SW480 (cell line): ENCODE measurements around the gene GADD45A.
A peak's percentile ranks its signal among the peaks of the same experiment; 100 is the strongest.

ENCODE experiments used
- DNase-seq: peaks from one replicate; pipeline ENCODE4 v3.0.0-alpha.2; 2016; ENCODE audit warnings: low spot score

GADD45A gene

GRCh38 chr1:67689267-67690017 is 4.4 kb downstream of the GADD45A start:
- DNase-seq = no peak

DNA sequence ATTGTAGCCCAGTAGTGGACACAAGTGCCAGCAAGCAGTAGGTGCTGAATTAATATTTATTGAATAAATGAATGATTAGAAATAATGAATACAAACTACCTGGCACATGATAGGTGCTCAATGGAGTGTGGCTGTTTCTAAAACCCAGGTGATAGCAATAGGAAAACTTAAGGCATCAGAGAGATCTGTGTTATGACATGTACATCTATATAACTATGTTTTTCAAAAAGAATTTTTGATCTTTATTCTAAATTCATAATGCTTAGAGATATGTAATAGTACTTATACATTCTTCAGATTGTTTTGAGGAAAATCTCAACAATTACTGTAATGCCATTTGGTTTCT is 5.0 kb downstream of the GADD45A start:
- no peak for DNase-seq

- DNase-seq = no peak
Observed at GRCh38 chr1:67690411-67690810, 5.4 kb downstream of the GADD45A start.

DNA sequence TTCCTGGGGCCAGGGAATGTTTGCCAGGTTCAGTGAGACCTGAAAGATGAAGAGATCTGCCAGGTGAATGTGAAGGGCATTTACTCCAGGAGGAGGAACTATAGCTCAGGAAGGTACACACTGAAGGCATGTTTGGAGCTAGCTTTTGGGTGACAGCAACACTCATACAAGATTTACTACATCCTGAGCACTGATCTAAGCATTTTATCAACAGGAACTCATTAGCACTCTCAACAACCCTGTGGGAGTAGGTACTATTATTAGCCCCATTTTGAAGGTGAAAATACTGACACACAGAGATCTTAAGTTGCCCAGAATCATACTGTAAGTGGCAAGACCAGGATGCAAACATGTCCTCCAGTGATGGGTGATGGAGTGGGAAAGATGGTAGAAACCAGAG is 6.7 kb downstream of the GADD45A start:
- DNase-seq = no peak

DNA sequence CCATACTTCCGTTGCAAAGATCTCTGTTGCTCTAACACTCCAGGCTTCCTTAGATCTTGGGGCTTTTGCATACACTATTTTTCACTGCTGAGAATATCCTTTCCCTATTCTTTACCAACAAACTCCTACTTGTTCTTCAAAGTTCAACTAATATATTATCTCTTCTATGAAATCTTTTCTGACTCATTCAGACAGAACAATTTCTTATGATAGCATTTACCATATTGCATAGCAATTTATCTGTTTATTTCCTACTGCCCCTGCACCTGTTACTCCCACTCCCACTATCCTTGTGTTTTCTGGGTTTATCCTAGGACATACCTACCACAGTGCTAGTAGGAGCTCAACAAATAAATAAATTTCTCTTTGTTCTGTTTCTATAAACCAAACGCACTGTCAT is 11.0 kb downstream of the GADD45A start:
- no peak for DNase-seq

DNA sequence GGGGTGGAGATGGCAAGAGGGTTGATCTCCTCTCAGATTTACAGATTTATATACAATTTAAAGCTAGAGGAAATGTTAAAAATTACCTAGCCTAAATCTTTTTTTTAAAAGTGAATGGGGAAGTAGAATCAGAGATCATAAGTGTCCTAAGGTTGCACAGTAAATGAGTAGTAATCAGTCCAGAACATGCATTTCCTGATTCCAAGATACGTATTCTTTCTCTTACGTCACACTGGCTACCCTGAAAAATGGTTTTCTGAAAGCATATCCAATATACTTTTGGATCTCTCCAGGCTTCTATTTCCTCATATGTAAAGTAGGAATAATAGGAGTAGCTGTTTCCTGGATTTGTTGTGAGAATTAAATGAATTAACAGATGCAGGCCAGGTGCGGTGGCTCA is 11.7 kb downstream of the GADD45A start:
- no peak for DNase-seq

DNA sequence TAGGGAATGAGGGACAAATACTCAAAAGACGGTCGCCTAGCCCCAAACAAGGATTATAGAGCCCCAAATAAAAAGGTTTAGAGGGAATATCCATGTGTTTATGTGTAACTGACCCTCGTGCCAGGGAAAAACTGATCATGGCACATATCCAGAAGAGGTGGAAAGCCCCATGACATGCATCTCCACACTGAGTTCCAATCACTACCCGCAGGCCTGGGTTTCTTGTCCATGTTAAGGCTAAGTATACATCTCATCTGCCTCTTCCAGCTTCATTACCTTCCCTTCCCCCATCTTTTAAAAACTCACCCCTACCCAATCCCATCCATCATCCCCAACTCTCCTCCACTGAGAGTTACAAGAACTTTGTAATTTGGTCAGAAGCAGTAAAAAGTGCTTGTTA is 15.2 kb downstream of the GADD45A start:
- DNase-seq = no peak

GRCh38 chr1:67700692-67701410 is 15.8 kb downstream of the GADD45A start:
- peak; percentile 97 for DNase-seq

GRCh38 chr1:67701876-67702275 is 16.9 kb downstream of the GADD45A start:
- no peak for DNase-seq

DNA sequence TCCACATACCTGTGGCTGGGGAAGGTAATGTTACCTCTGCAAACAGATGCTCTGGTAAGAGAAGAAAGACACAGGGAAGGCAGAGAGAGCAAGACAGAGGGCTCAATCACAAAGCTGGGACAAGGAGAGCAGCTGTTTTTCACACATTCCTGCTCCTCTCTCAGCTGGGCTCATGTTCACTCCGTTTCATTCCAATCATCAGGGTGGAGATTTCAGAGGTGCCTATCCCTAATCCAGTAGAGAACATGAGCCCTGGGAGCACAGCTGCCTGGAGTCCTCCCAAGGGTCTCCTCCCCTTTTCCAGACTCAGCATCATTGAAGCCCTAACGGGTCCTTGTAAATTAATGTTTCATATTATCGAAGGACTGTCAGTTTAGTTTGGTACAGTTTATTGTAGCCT is 19.4 kb downstream of the GADD45A start:
- no peak for DNase-seq

GRCh38 chr1:67705735-67706453 is 20.9 kb downstream of the GADD45A start:
- no peak for DNase-seq

- DNase-seq = peak; percentile 86
Observed at GRCh38 chr1:67708606-67709005, 23.6 kb downstream of the GADD45A start.

DNA sequence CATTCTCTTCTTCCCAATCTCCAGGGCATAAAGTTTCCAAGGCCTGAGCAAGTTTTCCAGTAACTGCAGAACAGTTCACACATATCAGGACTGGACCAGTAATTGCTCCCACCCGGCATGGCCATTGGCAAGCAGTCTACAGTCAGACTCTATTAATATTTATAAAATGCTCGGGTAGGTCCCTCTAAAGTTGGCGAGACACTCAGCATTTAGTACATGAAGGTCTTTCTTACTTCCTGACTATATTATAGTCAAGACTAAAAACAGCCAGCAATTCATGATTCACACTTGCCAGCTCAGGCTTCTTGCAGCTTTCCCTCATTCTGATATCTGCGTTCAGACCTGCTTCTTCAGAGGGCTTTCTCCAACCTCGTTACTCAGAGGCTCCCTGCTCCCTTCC is 25.4 kb downstream of the GADD45A start:
- no peak for DNase-seq

GRCh38 chr1:67711158-67711854 is 26.3 kb downstream of the GADD45A start:
- DNase-seq = no peak

DNA sequence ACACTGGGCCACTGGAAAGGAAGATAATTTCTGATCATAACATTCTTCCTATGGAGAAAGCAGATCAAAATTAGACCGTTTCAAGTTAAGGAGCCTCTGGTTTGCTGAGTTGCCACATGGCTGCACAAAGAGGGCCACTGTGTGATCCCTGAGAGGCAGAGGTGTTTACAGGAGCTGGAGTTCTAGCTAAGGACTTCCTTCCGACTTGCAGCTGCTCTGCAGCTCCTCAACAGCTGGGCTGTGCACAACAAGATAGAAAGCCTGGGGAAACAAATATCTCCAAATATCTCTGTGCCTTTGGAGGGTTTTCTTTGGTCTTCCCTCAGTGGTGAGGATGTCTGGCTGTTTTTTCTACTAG is 26.8 kb downstream of the GADD45A start:
- DNase-seq = no peak

DNA sequence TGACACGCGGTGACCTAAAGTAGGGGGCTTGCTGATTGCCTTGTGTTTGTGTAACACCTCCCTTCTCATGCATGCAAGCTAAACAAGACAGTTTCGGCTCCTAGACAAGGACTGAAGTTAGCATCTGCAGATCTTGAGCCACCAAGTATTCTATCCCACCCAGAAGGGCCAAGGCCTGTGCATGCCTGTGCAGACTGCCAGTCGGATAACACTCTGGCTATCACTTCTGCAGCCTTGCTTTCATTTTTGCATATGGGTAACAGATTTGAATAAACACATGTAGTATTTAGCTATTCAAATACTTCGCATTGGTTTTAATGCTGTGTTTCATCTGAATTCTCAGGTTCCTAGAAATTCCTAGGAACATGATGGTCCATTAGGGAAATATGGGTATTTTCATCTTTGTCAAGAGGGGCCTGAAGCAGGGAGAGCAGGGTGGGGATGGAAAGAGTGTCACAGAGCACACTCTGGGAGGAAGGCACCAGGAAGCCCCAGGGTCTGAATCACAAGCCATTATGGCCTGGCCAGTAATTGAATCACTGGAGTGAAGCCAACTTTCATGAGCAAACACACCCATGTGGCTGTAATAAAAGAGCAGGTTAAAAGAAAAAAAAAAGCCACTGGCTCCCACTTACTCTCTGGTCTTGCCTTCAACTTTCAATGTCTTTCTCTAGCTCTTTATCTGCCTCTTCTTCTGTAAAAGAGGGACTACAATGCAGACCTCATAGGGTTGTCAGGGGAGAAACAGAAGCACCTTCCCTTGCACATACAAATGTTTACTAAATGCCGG is 28.3 kb downstream of the GADD45A start:
- peak; percentile 88 for DNase-seq

DNA sequence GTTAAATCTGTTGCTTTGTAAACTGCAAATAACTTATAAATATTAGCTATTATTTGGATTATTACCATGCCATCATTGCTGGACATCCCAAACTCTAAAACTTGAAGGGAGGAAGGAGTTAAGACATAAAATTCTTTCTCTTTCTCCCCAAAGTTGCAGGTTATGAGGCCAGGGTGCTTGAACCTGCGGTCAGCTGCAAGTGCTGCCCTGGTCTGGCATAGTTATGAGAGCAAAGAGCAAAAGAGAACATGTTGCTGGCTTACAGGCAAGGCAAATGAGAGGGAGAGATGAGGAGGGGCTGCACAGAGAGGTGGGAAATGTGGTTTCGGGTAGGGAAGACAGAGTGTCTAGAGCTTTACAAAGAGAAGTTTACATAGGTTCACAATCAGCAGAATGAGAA is 30.8 kb downstream of the GADD45A start:
- no peak for DNase-seq

DNA sequence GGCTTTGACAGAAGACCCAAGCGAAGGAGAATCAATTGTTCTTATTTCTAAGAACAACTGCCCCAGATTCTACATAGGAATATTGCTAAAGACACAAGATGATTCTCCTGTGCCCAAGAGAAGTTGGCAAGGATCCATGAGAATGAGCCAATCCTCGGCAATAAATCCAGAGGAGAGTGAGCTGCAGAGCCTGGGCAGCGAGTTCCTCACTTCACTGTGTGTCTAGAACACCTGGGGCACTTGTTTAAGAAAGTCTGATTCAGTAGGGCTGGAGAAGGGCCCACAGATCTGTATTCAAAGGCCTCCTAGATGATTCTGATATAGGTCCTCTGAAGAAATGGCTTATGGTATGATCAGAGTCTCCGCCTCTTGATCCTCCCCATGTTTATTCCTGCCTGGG is 31.8 kb downstream of the GADD45A start:
- no peak for DNase-seq

DNA sequence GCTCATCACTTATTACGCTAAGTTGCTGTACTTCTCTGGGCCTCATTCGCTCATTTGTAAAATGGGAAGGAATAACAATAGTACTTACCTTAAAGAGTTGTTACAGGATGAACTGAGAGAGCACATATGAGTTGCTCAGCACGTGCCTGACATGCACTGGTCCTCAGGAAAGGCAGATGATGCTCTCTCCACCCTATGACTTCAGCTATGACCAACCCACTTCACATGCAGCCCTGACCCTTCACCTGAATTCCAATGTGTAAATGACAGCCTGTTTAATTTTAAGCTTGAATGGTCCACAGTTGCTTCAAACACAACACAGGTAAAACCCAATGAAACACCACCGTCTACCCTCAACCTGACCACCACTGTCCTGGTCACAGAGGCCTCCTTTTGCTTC is 32.9 kb downstream of the GADD45A start:
- DNase-seq = peak; percentile 71

DNA sequence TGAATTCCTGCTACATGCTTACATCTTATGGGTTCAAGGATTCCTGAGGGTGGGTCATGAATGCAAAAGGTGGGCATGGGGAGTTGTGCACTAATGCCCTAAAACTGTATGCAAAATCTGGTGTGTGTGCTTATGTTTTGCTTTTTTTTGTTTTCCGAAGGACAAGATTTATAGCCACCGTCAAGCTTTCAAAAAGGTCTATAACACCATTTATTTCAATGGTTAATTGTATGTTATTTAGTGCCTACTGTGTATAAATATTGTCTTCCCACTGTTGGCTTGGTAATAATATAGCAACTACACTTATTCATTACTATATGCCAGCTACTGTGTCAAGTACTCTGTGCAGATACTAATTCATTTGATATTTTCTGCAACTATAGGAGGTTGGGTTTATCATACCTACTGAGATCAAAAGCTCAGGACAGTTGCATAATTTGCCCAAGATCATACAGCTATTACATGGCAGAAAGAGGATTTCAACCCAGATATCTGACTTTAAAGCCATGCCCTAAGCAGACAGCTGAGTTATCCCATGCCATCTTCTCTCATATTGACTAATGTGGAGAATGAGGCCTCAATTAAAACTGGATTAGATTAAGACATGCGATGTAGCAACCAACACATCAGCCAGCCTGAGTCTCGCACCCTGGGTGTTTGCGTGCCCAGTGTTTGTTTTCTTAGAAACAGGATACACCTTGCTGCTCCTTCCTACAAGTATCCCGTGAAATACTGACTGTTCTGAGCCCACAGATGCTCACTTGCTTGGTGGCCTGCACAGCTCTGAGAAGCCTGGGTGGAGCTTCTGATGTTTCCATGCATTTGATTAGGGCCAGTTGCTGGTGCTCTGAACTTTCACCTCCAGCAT is 34.6 kb downstream of the GADD45A start:
- DNase-seq = no peak

- DNase-seq = no peak
Observed at GRCh38 chr1:67721112-67721511, 36.1 kb downstream of the GADD45A start.
